ENCODE data around the gene TFCP2. TPM values are rescaled to one million over a fixed set of nuclear protein-coding genes. Genes with fewer than 3 reads are reported as not detected.
A peak's percentile ranks its signal among the peaks of the same experiment; 100 is the strongest.
"Not testable (repeated sequence)": the region's sequence is repeated elsewhere in the genome, so short reads cannot be mapped to it uniquely, and the experiment has no call there.

The TFCP2 gene
- total RNA-seq, 1 donor from 2014 or later, result 17.0 TPM

GRCh38 chr12:51085757-51086156, 87.2 kb downstream of the TFCP2 start:
- DNase-seq (ENCODE audit: extremely low read depth, low read depth, low spot score), result no peak

- DNase-seq (ENCODE audit: extremely low read depth, low read depth, low spot score), result peak; percentile 36
Measured at GRCh38 chr12:51083126-51083833, 89.7 kb downstream of the TFCP2 start, which contains the start of gene CSRNP2. Gene CSRNP2 (minus strand): TSS chr12:51083596. CDS start chr12:51076561, 7,035 bp downstream.

GRCh38 chr12:51082561-51083125, 90.3 kb downstream of the TFCP2 start:
- DNase-seq (ENCODE audit: extremely low read depth, low read depth, low spot score), result no peak

- DNase-seq (ENCODE audit: extremely low read depth, low read depth, low spot score), result no peak
Measured at GRCh38 chr12:51081421-51081820, 91.5 kb downstream of the TFCP2 start.

- DNase-seq (ENCODE audit: extremely low read depth, low read depth, low spot score), result no peak
Measured at GRCh38 chr12:51080136-51080535, 92.8 kb downstream of the TFCP2 start.

GRCh38 chr12:51078866-51079265, 94.1 kb downstream of the TFCP2 start:
- not testable (repeated sequence) for DNase-seq (ENCODE audit: extremely low read depth, low read depth, low spot score)

- not testable (repeated sequence) for DNase-seq (ENCODE audit: extremely low read depth, low read depth, low spot score)
Measured at GRCh38 chr12:51078346-51078745, 94.6 kb downstream of the TFCP2 start.

GRCh38 chr12:51077930-51078329, 95.0 kb downstream of the TFCP2 start:
- no peak for DNase-seq (ENCODE audit: extremely low read depth, low read depth, low spot score)

GRCh38 chr12:51076236-51076930, 96.6 kb downstream of the TFCP2 start:
- DNase-seq (ENCODE audit: extremely low read depth, low read depth, low spot score), result no peak

- no peak for DNase-seq (ENCODE audit: extremely low read depth, low read depth, low spot score)
Measured at GRCh38 chr12:51075390-51075789, 97.5 kb downstream of the TFCP2 start.

GRCh38 chr12:51071663-51072062, 101.3 kb downstream of the TFCP2 start:
- DNase-seq (ENCODE audit: extremely low read depth, low read depth, low spot score), result no peak

- DNase-seq (ENCODE audit: extremely low read depth, low read depth, low spot score), result no peak
Measured at GRCh38 chr12:51070004-51070403, 102.9 kb downstream of the TFCP2 start.

GRCh38 chr12:51067771-51068170, 105.2 kb downstream of the TFCP2 start:
- no peak for DNase-seq (ENCODE audit: extremely low read depth, low read depth, low spot score)

GRCh38 chr12:51067229-51067628, 105.7 kb downstream of the TFCP2 start:
- DNase-seq (ENCODE audit: extremely low read depth, low read depth, low spot score), result no peak

- DNase-seq (ENCODE audit: extremely low read depth, low read depth, low spot score), result no peak
Measured at GRCh38 chr12:51065530-51065929, 107.4 kb downstream of the TFCP2 start.

GRCh38 chr12:51062631-51063397, 110.1 kb downstream of the TFCP2 start:
- DNase-seq (ENCODE audit: extremely low read depth, low read depth, low spot score), result no peak

- no peak for DNase-seq (ENCODE audit: extremely low read depth, low read depth, low spot score)
Measured at GRCh38 chr12:51059086-51059485, 113.8 kb downstream of the TFCP2 start.

GRCh38 chr12:51056242-51056641, 116.7 kb downstream of the TFCP2 start:
- DNase-seq (ENCODE audit: extremely low read depth, low read depth, low spot score), result no peak

GRCh38 chr12:51055060-51055459, 117.9 kb downstream of the TFCP2 start:
- DNase-seq (ENCODE audit: extremely low read depth, low read depth, low spot score), result no peak

GRCh38 chr12:51051787-51052186, 121.1 kb downstream of the TFCP2 start:
- DNase-seq (ENCODE audit: extremely low read depth, low read depth, low spot score), result no peak

GRCh38 chr12:51049525-51049924, 123.4 kb downstream of the TFCP2 start:
- no peak for DNase-seq (ENCODE audit: extremely low read depth, low read depth, low spot score)

Data from glomerular endothelial cell (primary cell).